Raji (cell line): Measurements from ENCODE around the gene LRRC7.

Source experiments
- POLR2A ChIP-seq: IDR thresholded peaks from 2 replicates; pipeline ENCODE4 v1.6.1; 2011; ENCODE audit warnings: low read depth, low read length, control low read depth; ENCODE audit not compliant: insufficient read depth

LRRC7 gene

DNA sequence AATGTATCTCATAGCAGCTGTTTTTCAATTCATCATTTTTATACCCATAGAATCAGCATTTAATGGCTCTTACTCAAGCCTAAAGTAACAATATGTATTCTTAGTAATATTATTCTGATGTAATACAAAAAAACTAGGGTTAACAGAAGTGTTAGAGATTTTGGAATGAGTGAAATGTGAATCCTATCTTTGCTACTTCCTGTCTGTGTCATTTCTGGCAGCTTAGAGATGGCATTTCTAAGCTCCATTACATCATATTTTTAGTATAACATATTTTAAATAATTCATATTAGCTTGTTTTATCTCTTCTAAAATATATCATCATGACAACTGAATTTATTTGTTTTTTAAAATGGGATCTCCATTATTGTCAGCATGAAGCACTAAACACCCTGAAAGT lies 90.2 kb downstream of the LRRC7 start:
- TF ChIP-seq POLR2A, result no peak

DNA sequence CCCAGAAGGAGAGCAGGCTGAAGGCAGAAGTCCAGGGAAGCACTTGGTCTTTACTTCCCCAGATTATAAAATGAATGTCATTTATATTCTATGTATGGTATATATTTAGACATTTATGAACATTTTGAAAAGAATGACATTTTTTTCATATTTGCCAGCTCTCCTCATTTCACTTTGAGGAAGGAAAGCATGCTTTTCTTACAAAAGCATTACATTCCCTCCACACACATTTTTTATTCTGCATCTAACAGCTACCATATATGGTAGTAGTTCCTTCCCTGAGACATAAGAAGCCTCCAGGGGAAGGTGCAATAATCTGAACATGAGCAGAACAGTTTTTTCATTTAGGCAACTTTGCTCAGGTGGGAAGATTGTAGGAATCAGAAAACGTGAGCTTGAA lies 94.0 kb downstream of the LRRC7 start:
- TF ChIP-seq POLR2A, result no peak

DNA sequence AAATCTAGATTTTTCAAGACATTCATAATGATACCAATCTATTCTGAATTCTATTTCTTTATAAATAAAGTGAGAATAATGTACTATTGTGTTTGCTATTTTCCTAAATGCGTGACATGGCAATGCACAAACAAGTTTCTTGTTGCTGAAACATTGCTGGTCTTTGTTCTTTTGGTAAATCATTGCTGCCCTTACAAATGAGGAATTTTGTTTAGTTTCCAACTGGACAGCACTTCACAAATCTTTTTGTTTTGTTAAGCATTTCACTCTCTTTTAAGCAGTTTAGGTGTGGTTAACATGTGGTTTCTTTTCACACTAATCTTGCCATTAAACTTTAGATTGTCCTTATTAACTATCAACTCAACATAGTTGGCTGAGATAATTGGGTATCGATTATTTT lies 94.6 kb downstream of the LRRC7 start:
- no peak for TF ChIP-seq POLR2A

DNA sequence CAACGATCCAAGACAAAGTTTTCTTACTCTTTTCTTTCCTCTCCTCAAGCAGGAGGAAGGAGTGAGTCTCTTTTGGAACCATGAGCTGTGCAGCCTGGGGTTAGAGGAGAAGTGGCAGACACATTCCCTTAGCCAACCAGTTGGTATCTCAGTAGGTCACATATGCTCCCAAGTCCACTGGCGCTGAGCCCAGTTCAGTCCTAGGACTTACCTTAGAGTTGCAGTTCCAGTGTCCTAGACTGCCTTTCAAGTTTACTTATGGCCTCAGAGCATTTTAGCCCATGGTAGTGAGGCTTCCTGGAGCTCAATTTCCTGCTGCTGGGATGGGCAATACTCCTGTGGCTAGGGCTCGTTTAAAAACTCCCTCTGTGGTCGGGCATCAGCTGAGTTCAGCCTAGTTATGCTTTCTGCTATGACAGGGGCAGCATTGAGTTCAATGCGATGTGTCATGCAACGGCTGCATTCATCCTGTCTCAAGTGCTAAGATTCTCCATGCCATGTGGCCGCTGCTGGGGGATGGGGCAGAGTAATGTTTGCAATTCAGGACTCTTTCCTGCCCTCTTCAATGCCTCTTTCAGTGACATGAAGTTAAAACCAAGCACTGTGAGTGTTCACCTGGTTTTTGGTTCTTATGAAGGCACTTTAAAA lies 103.8 kb downstream of the LRRC7 start:
- TF ChIP-seq POLR2A, result no peak

DNA sequence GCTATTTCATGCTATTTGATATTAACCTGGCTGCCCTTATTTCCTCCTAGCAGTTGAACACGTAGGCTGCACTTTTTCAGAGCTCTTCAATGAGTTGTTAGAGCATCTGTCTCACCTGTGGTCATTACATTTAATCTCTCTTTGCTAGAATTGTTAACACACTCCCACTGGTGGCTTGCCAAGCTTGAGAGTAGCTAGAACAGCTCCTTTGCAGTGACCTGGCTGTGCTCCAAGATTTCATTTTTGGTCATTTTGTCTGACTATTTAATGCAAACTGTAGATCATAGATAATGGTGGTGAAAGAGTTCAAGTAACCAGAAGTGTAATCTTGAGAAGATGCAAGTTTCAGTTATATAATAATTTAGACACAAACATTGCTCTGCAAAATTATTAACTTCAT lies 105.6 kb downstream of the LRRC7 start:
- TF ChIP-seq POLR2A, result no peak

DNA sequence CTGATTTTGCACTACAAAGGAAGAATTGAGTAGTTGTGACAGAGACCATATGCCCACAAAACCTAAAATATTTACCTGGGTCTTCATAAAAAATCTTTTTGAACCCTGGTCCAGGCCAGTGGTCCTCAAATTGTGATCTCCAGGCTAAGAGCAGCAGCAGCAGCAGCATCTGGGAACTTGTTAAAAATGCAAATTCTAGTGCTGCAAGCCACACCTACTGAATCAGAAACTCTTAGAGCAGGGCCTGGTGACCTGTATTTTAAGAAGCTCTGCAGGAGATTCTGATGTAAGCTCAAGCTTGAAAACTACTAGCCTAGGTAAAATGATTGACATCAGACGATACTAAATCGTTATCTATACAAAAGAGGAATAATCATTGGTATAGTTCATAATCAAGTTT lies 112.2 kb downstream of the LRRC7 start:
- no peak for TF ChIP-seq POLR2A

DNA sequence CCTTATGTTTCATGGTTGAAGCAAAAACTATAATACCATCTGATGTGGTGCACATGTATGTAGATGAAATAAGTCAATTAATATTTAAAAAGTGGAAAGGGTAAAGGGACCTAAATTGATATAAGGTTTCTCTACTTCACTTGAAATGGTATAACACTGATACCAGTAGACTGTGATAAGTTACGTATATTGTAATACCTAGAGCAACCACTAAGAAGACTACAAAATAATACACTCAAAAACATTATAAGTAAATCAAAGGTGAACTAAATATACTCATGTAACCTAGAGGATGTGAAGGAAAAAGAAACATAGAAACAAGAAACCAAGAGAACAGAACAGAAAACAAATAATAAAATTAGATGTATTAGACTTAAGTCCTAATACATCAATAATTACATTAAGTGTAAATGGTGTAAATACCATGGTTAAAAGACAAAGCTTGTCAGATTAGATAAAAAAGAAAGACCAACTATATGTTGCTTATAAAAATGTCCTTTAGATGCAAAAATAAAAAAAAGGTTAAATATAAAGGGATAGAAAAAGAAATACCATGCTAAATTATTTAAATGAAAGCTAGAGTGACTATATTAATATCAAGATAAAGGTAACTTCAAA lies 118.8 kb downstream of the LRRC7 start:
- TF ChIP-seq POLR2A, result no peak

DNA sequence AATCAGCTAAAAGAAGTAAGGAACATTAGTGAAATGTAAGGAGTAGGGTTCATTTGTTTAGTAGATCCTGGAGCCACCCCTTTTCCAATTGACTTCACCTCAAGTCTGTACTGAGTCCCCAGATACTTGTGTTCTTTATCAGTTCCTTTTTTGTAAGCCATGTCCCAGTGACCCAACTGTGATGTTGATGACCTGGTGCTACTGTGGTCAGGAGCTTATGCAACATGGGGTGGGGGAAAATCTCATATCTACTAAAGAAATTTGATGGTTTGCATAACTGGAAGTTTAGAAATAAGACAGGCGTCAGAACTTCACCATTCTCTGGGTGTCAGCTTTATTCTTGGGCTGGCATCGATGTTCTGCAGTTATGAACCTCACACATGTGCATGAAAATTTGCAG lies 120.5 kb downstream of the LRRC7 start:
- TF ChIP-seq POLR2A, result no peak

DNA sequence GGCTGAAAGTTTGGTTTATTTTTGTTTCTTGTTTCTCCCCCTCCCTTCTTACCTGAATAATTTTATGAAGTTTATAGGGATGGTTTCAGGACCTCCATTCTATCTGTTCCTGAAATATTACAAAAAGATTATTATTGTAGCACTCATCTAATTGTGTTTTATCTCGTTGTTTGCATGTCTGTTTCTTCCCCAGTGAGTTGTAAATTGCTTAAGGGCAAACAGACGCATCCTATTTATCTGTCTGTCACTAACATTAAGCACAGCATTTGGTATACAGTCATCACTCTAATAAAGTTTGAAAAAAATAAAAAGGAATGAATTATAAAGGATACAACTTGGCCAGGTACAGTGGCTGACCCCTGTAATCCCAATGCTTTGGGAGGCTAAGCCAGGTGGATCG lies 123.5 kb downstream of the LRRC7 start:
- TF ChIP-seq POLR2A, result no peak

DNA sequence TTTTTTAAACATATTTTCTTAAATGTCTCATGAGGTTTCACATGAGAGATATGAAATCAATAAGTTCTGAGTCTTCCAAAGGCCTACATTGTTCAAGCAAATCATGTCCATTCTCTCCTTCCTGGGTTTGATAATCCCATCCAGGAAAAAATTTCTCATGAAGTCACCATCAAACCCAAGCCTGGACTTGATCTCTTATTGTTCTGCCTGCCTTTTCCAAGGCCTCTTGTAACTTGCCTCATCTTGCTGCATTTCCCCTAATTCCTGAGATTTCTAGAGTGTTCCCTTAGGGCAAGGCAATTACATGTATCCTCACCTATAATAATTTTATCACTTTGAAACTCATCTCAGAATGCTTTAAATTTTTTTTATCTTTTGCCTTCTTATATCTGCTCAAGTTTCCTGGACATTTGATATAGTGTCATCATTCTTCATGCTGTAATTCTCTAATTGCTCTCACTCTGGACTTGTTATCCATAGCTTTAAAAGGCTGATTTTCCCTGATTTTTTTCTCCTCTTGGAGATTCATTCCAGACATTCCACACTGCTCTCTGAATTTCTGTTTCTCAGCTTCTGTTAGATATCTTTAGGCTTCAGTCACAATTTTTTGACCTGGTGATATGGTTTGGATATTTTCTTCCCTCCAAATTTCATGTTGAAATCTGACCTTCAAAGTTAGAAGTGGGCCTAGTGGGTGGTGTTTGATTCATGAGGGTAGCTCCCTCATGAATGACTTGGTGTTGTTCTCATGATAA lies 126.4 kb downstream of the LRRC7 start:
- no peak for TF ChIP-seq POLR2A

DNA sequence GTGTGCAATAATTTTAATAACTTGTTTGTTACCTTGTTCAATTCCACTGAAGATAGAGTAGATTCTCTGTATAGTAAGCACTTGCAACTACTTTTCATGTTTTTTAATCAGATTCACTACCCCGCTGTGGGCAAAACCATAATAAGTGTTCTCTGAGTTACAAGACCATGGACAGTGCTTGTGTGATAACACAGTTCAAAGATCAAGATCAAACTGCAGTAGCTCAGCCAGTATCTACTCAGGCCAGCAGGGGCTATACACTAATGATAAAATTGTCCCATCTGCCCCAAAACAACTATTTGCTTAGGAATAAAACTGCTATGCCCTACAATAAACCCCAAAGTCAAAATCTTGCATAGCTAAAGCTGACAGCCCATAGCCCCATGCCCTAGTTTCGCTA lies 129.6 kb downstream of the LRRC7 start:
- TF ChIP-seq POLR2A, result no peak

DNA sequence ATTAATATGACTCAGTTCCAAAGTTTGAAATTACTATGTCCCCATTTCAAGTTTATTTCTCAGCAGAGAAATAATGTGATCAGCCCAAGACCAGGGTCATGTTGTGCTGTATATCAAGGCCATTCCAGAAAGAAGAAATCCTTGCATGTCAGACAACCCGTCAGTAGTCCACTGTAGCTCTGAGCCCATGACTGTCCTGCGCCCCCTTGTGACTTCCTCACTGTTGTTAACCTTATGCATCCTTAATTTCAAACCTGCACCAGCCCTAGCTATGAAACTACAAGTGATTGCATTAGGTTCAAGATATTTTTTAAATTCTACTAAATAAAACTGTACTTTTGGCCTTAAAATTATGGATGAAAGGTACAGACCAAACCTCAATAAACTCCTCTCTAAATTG lies 133.0 kb downstream of the LRRC7 start:
- TF ChIP-seq POLR2A, result no peak

DNA sequence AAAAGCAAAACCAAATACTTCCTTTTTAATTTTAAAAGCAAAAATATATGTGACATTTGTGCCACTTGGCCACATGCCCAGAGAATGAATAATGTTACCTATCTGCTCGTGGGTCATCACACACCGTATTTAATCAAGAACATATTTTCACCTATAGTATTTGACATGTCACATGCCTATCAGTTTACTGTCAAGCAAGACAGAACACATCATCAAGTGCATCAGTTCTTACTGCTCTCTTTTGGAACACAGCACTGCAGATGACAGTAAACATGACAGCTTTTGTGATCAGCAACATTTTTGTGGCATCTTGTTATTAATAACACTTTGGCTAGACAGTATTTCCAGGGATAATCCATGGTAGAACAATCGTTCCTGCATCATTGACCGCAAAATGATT lies 134.4 kb downstream of the LRRC7 start:
- TF ChIP-seq POLR2A, result no peak

DNA sequence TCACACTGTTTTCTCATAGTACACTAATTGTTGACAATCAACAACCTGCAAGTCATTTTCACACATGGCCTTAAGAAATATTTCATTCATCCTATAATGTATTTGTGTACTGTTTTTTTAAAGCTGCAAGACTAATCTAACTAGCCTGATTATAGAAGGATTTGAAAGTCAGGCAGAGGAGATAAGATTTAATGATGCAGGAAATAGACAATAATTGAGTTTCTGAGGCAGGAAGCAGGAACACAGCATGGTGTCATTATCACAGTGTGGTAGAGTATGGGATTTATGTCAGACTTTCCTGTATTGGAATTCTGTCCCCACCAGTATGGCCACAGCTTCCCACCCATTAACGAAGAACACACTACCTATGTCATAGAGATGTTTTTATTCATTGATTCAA lies 138.8 kb downstream of the LRRC7 start:
- TF ChIP-seq POLR2A, result no peak

DNA sequence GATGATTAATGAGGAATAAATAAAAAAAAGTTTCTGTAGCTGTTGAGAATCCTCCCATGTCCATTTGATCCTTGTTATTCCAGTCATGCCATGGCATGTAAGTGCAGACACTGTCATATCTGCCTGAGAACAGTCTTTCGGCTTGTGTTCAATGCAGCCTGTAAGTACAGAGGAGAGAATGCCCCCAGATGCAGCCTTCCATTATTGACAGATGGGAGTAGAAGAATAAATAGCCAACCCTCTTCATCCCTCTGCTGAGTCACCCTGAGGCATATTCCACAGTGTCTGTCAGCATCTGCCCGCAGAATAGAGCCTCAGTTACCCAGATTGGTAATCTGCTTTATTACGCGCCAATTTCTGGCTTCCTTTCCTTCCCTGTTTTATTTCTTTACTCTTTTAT lies 139.4 kb downstream of the LRRC7 start:
- TF ChIP-seq POLR2A, result no peak

DNA sequence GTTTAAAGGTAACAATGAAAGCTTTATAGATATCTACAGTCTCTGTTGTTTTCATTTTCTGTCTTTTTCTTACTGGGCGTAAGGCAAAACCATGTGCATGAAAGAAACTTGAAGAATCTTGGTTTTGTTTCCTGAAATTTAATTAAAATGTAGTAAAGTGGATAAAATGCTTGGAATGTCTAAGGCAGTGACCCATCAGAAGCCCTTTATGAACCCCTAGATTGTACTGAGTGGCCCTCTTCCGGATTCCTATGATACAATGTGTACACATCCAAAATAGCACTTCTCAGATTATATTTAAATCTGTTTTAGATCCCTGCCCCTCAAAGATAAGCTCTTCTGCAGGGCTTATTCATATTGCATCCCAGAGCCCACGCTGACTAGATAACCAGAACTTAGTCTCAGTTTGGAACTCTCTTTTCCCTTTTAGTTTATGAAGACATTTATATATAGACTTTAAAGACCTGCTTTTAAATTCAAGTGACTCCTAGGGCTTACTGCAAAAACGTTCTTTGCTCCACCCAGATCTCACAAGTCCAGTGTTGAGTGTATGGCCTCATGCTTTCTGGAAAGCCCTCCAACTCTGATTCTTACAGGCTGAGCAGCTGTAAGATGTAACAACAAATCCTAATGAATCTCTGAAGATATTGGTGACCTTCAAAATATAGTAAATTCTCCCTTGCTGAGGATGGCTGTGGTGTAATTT lies 142.9 kb downstream of the LRRC7 start:
- TF ChIP-seq POLR2A, result no peak
